Activated CD8-positive, alpha-beta T cell treated with anti-CD3 and anti-CD28 coated beads for 36 hours (primary cell): Measurements from ENCODE around the gene SNX21. TPM values are rescaled to one million over a fixed set of nuclear protein-coding genes. Genes with fewer than 3 reads are reported as not detected.
A peak's percentile ranks its signal among the peaks of the same experiment; 100 is the strongest.

Experiments
- ATAC-seq: fragments of 200-7000 bp; cut with Tn5 transposase; one replicate; pipeline ENCODE4 v1.10.0; 2021; ENCODE audit warnings: mild to moderate bottlenecking, moderate library complexity
- CTCF ChIA-PET: fragments of 350-600 bp; sonication (Branson Sonifier 250); formaldehyde crosslinking; loops from one replicate; lab custom pipeline; 2021; ENCODE audit warnings: antibody characterized with exemption; lab: Charles Lee
- POLR2A ChIA-PET: fragments of 350-600 bp; sonication (Branson Sonifier 250); formaldehyde crosslinking; loops from one replicate; lab custom pipeline; 2021; ENCODE audit warnings: antibody characterized with exemption; lab: Charles Lee
- DNase-seq: peaks from one replicate; pipeline ENCODE4 v3.0.0-alpha.2; 2020
- H3K27ac Mint-ChIP-seq: one replicate; pipeline ENCODE4 v1.8.0; 2021; ENCODE audit warnings: mild to moderate bottlenecking, mixed read lengths
- H3K27me3 Mint-ChIP-seq: one replicate; pipeline ENCODE4 v1.8.0; 2021; ENCODE audit warnings: mixed read lengths
- H3K36me3 Mint-ChIP-seq: one replicate; pipeline ENCODE4 v1.8.0; 2021; ENCODE audit warnings: low read depth, mixed read lengths
- H3K4me1 Mint-ChIP-seq: one replicate; pipeline ENCODE4 v1.8.0; 2021; ENCODE audit warnings: low read depth, mixed read lengths
- H3K4me3 Mint-ChIP-seq: one replicate; pipeline ENCODE4 v1.8.0; 2021; ENCODE audit warnings: mild to moderate bottlenecking, moderate library complexity, mixed read lengths
- H3K9me3 Mint-ChIP-seq: one replicate; pipeline ENCODE4 v1.8.0; 2021; ENCODE audit warnings: mixed read lengths
- intact Hi-C: fragments of 100-400 bp; cut with micrococcal nuclease; formaldehyde crosslinking; loops from one replicate; pipeline ENCODE4 v1.10.0; 2022
- total RNA-seq, 2 experiments: library from RNA; stranded (reverse); gene quantifications; one replicate each; pipeline ENCODE4 v1.2.3, GENCODE V29; 2021
- TF ChIP-seq, protein P1 (sequence below): fragments of 200-600 bp; IDR thresholded peaks from one replicate; pipeline ENCODE4 v1.8.0; 2022; ENCODE audit warnings: antibody characterized with exemption, mild to moderate bottlenecking

The SNX21 gene
- total RNA-seq, 2 experiments from 2014 or later: 1.4 to 1.7 TPM

GRCh38 chr20:45798935-45799642 lies 34.5 kb upstream of the SNX21 start:
- ChIA-PET CTCF (interaction anchor here (0.7 to 2.3 kb wide), 48 partner anchors 10 to 505 kb away, joined by 3 to 31 read pairs (median 5); partner anchors contain the start of genes CTSA, NEURL2, SNX21 and TNNC2), POLR2A (interaction anchor here (0.8 to 1.8 kb wide), 7 partner anchors 10 to 171 kb away, joined by 3 to 7 read pairs (median 3); partner anchors contain the start of gene UBE2C)
- H3K27ac Mint-ChIP-seq: peak overlapping the region; percentile 22
- no peak overlapping the region for H3K4me3 Mint-ChIP-seq
- peaks cover 29% of the 10 kb centered on the region for H3K36me3 Mint-ChIP-seq
- intact Hi-C loops: no loop called here
- peaks cover 6% of the 10 kb centered on the region for H3K4me1 Mint-ChIP-seq
- TF ChIP-seq, protein P1, sequence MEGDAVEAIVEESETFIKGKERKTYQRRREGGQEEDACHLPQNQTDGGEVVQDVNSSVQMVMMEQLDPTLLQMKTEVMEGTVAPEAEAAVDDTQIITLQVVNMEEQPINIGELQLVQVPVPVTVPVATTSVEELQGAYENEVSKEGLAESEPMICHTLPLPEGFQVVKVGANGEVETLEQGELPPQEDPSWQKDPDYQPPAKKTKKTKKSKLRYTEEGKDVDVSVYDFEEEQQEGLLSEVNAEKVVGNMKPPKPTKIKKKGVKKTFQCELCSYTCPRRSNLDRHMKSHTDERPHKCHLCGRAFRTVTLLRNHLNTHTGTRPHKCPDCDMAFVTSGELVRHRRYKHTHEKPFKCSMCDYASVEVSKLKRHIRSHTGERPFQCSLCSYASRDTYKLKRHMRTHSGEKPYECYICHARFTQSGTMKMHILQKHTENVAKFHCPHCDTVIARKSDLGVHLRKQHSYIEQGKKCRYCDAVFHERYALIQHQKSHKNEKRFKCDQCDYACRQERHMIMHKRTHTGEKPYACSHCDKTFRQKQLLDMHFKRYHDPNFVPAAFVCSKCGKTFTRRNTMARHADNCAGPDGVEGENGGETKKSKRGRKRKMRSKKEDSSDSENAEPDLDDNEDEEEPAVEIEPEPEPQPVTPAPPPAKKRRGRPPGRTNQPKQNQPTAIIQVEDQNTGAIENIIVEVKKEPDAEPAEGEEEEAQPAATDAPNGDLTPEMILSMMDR: peak; percentile 79
- DNase-seq (peak; percentile 83), ATAC-seq (peak; percentile 99)
- no peaks in the 10 kb centered on the region for H3K27me3 Mint-ChIP-seq
- no peaks in the 10 kb centered on the region for H3K9me3 Mint-ChIP-seq

DNA sequence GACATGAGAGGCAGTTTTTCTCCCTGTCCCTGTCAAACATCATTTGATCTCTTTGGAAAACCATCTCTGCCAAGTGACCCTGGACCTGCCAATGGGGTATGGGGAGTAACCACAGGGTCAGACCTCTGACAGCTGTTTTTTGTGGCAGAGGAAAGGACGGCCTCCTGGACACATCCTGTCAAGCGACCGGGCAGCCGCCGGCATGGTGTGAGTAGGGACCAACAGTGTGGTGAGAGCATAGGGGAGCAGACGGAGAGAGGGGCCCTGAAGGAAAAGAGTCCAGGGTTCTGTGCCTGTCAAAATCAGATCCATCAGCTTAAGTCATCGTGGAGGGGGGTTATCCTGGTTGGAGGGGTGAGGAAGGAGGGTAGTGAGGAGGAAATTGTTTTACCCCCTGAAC lies 31.7 kb upstream of the SNX21 start:
- H3K27me3 Mint-ChIP-seq: no peaks in the 10 kb centered on the region
- ChIA-PET CTCF (no interaction called here), POLR2A (interaction anchor here (1.3 kb wide), 1 partner anchor 32 kb away, joined by 4 read pairs; no protein-coding TSS in a partner anchor)
- TF ChIP-seq, protein P1: no peak
- no peaks in the 10 kb centered on the region for H3K9me3 Mint-ChIP-seq
- intact Hi-C loops: no loop called here
- no peak for DNase-seq
- peaks cover 6% of the 10 kb centered on the region for H3K4me1 Mint-ChIP-seq
- H3K36me3 Mint-ChIP-seq: peaks cover 25% of the 10 kb centered on the region
- H3K4me3 Mint-ChIP-seq: no peak overlapping the region
- ATAC-seq: no peak
- H3K27ac Mint-ChIP-seq: no peak overlapping the region

DNA sequence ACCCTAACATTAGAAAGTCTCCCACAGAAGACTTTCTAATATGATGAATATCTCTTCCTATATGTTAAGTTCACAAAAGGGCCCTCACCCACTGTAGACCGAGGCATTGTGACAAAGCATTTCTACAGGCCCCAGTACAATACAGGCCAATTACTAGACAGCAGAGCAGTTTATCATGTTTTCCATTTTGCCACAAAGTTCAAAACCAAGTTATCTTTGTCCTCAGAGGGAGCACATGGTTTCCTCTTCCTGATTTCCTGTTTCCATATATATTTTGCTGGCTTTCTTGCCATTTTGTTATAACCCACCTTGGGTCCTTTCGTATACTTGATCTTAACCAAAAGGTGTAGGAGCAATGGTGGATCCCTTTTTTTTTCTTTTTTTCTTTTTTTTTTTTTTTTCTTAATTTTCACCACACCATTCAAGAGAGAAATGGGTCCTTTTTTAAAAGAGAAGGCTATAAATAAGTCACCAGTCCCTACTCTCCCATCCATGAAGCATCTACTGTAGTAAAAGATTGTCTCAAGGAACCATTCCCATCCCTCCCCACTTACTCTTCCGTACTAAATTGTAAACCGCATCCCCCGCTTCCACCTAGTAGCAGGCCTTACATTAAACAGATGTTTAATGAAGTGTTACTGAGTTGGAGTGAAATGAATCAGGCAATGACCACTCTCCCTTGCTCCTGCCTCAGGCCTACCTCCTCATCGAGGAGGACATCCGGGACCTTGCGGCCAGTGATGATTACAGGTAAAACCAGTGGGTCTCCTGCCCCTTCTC lies 23.2 kb upstream of the SNX21 start:
- no peak for ATAC-seq
- H3K27me3 Mint-ChIP-seq: no peaks in the 10 kb centered on the region
- ChIA-PET POLR2A (interaction anchor here (1.1 to 1.2 kb wide), 2 partner anchors 48 to 124 kb away, joined by 5 read pairs; partner anchors contain the start of gene PCIF1), CTCF (interaction anchor here (0.9 to 4.3 kb wide), 3 partner anchors 11 to 159 kb away, joined by 3 to 29 read pairs (median 3); no protein-coding TSS in a partner anchor)
- intact Hi-C loops: loop anchor here (5.0 kb wide), 1 partner anchor 47 kb away; the partner anchor contains the start of genes ACOT8 and ZSWIM3
- no peaks in the 10 kb centered on the region for H3K9me3 Mint-ChIP-seq
- peaks cover 14% of the 10 kb centered on the region for H3K4me1 Mint-ChIP-seq
- no peak overlapping the region for H3K27ac Mint-ChIP-seq
- DNase-seq: no peak
- no peak overlapping the region for H3K4me3 Mint-ChIP-seq
- peaks cover 44% of the 10 kb centered on the region for H3K36me3 Mint-ChIP-seq
- TF ChIP-seq, protein P1: no peak

DNA sequence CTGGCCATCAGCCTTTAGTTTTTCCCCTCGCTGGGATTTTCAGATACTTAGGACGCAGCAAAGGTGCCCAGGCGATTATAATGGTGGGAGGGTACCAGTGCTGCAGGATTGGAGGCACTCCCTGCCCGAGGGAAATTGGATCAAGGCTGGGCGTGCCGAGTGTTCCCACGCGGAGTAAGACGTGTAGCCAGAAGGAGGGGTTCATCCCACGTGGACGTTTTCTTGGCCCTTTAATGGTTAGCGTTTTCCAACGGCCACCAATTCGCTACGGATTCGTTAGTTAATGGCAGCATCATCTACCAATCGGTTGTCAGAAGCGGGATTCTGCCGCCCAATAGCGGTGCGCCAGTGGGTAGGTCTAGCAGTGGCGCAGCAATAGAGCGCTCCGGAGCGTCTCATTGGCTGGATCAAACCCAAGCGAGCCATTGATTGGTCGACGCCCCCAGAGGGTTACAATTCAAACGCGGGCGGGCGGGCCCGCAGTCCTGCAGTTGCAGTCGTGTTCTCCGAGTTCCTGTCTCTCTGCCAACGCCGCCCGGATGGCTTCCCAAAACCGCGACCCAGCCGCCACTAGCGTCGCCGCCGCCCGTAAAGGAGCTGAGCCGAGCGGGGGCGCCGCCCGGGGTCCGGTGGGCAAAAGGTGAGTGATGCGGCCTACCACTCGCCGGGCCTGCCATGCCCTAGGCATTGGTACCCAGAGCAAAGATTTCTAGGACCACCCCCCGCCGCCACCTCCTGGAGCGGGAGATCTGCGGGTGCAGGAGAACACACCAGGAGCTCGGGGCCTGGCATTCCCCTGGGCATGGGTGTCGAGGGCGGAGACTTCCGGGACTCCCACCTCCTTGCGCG lies 21.2 kb upstream of the SNX21 start, which contains the start of gene UBE2C:
TSS of gene UBE2C (plus strand) at position 488 of the 849 bp plus-strand sequence. CDS start at position 540, 52 bp downstream.
- intact Hi-C loops: loop anchor here (5.0 kb wide), 1 partner anchor 45 kb away; the partner anchor contains the start of genes ACOT8 and ZSWIM3
- Mint-ChIP-seq H3K4me1 (peaks cover 16% of the 10 kb centered on the region), H3K9me3 (no peaks in the 10 kb centered on the region), H3K27me3 (no peaks in the 10 kb centered on the region), H3K4me3 (peak within 1 kb of the TSS; percentile 98), H3K36me3 (peaks cover 54% of the 10 kb centered on the region), H3K27ac (peak within 1 kb of the TSS; percentile 83)
- TF ChIP-seq, protein P1: no peak
- POLR2A ChIA-PET: interaction anchor here (0.9 to 3.3 kb wide), 19 partner anchors 8 to 137 kb away, joined by 3 to 17 read pairs (median 5); partner anchors contain the start of genes ACOT8, CTSA, DNTTIP1 and NEURL2
- DNase-seq (peak; percentile 98), ATAC-seq (peak; percentile 100)
- CTCF ChIA-PET: interaction anchor here (1.0 to 2.8 kb wide), 5 partner anchors 9 to 175 kb away, joined by 3 to 10 read pairs (median 6); no protein-coding TSS in a partner anchor
